ENCODE measurements around the gene ALG14. TPM values are rescaled to one million over a fixed set of nuclear protein-coding genes. Genes with fewer than 3 reads are reported as not detected.

The ALG14 gene
- total RNA-seq, 1 experiment from 2014 or later, result 5.7 TPM

DNA sequence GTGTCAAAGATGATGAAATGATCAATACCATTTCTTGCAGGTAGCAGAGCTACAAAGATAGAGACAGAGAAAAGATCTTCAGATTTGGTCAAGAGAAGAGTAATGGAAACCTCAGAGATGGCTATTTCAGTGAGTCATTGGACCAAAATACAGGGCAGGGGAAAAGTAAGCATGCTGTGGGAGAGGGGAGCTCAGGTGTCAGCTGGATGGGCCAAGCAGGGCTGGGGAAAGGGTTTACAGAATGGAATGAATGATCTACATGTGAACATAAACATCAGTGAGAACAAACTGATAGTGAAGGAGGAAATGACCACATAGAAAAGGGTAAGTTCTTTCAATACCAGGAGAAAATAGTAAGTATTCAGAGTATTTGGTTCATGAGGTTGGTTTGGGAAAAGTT is 84.4 kb downstream of the ALG14 start:
- TF ChIP-seq FOSL1 (IDR thresholded peaks at IDR 0.05; ENCODE audit: low read depth), result no peak
- TF ChIP-seq, protein P1, sequence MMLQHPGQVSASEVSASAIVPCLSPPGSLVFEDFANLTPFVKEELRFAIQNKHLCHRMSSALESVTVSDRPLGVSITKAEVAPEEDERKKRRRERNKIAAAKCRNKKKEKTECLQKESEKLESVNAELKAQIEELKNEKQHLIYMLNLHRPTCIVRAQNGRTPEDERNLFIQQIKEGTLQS (IDR thresholded peaks at IDR 0.05), result no peak
- no peak for TF ChIP-seq POLR2A (IDR thresholded peaks at IDR 0.05; ENCODE audit: borderline replicate concordance, extremely low read depth, insufficient read depth, insufficient read length)
- TF ChIP-seq CEBPB (IDR thresholded peaks at IDR 0.05; ENCODE audit: low read depth), result no peak
- no peak for TF ChIP-seq ZFX (IDR thresholded peaks at IDR 0.05)
- TF ChIP-seq ELF1 (IDR thresholded peaks at IDR 0.05; ENCODE audit: borderline replicate concordance, low read depth), result no peak
- TF ChIP-seq EGR1 (IDR thresholded peaks at IDR 0.05; ENCODE audit: low read depth), result no peak
- no peak for TF ChIP-seq EZH2phosphoT487 (IDR thresholded peaks at IDR 0.05; ENCODE audit: borderline replicate concordance)
- TF ChIP-seq TCF7L2 (IDR thresholded peaks at IDR 0.05; ENCODE audit: borderline replicate concordance, extremely low read depth, insufficient read depth, insufficient read length), result no peak
- TF ChIP-seq RAD21 (IDR thresholded peaks at IDR 0.05; ENCODE audit: low read depth), result no peak
- no peak for TF ChIP-seq SIN3A (IDR thresholded peaks at IDR 0.05; ENCODE audit: low read depth)
- TF ChIP-seq SRF (IDR thresholded peaks at IDR 0.05; ENCODE audit: low read depth), result no peak
- no peak for TF ChIP-seq YY1 (IDR thresholded peaks at IDR 0.05; ENCODE audit: extremely low read depth, insufficient replicate concordance, low read depth, low read length)
- no peak for TF ChIP-seq EZH2 (IDR thresholded peaks at IDR 0.05)
- TF ChIP-seq, protein P2, sequence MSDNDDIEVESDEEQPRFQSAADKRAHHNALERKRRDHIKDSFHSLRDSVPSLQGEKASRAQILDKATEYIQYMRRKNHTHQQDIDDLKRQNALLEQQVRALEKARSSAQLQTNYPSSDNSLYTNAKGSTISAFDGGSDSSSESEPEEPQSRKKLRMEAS (IDR thresholded peaks at IDR 0.05), result no peak
- BruUV-seq (replicated peaks), result no TSS peak
- H3K4me2 ChIP-seq (ENCODE audit: low read length), result no peak overlapping the region
- H3K9me3 ChIP-seq (ENCODE audit: control insufficient read depth in 1 of 2, insufficient read depth in 1 of 2, low read depth in 1 of 2, low read length in 2 of 2), result no peaks in the 10 kb centered on the region
- no peaks in the 10 kb centered on the region for H4K20me1 ChIP-seq (ENCODE audit: insufficient read depth)
- ChIA-PET RAD21 (ENCODE audit: low non-redundant PET in 1 of 2, low total read pairs in 2 of 2, uncharacterized antibody in 2 of 2, unreplicated experiment in 2 of 2) (no interaction called here), POLR2A (no interaction called here), CTCF (no interaction called here)
- H3K9me2 ChIP-seq (ENCODE audit: insufficient read depth), result no peaks in the 10 kb centered on the region
- no peak for DNase-seq (ENCODE audit: low read depth, low spot score)
- no peaks in the 10 kb centered on the region for H3K36me3 ChIP-seq (ENCODE audit: control insufficient read depth in 1 of 2, insufficient read depth in 2 of 2, low read length in 2 of 2)
- no peak overlapping the region for H3K9ac ChIP-seq (ENCODE audit: low read length)
- intact Hi-C loops (cut with micrococcal nuclease), result no loop called here
- no peaks in the 10 kb centered on the region for H3K4me1 ChIP-seq (ENCODE audit: control insufficient read depth in 1 of 2, insufficient read depth in 2 of 2, low read length in 2 of 2)
- no peaks in the 10 kb centered on the region for H3K79me2 ChIP-seq (ENCODE audit: insufficient read depth, low read length)
- no peak overlapping the region for H3K27ac ChIP-seq (ENCODE audit: low read depth, low read length)
- no peak overlapping the region for H3K4me3 ChIP-seq (replicated peaks in 1 of 2; ENCODE audit: low read depth in 1 of 2, low read length in 2 of 2)
- no peaks in the 10 kb centered on the region for H3K27me3 ChIP-seq (ENCODE audit: insufficient read depth, low read length)
- no peak overlapping the region for H2AFZ ChIP-seq (ENCODE audit: low read depth, low read length, poor library complexity, severe bottlenecking)
- no peak for ATAC-seq

Data from HCT116 (cell line).